ENCODE results near the gene LPCAT3. TPM values are rescaled to one million over a fixed set of nuclear protein-coding genes. Genes with fewer than 3 reads are reported as not detected.

The LPCAT3 gene
- total and polyA plus RNA-seq, 2 of the 4 experiments (the other 2 are of a cell fraction): 7.0 to 18.6 TPM

GRCh38 chr12:7017870-7018349, 366 bp downstream of the LPCAT3 start:
- no TSS peak for BruUV-seq (replicated peaks)
- Histone ChIP-seq H3K4me1 (ENCODE audit: control insufficient read depth, insufficient read depth, low read length) (peaks cover 5% of the 10 kb centered on the region; the same call in 1 of the 2 replicates), H3K18ac (ENCODE audit: low read depth, low read length) (no peak overlapping the region; the same call in 1 of the 2 replicates), H3K9me1 (ENCODE audit: insufficient read depth, low read length) (no peaks in the 10 kb centered on the region; the same call in 1 of the 2 replicates), H2AFZ (replicated peaks; ENCODE audit: low read length, poor library complexity) (peak overlapping the region; percentile 90), H3K56ac (ENCODE audit: extremely low read depth, insufficient read depth, low read length) (peak overlapping the region; percentile 18), H4K20me1 (ENCODE audit: insufficient read depth, low read length) (no peaks in the 10 kb centered on the region), H3K4me3 (ENCODE audit: insufficient read depth, low read depth, low read length) (peak overlapping the region; percentile 90), H2AK9ac (replicated peaks; ENCODE audit: low read depth, low read length, poor library complexity) (no peak overlapping the region), H4K91ac (ENCODE audit: insufficient read depth, low read depth, low read length) (no peak overlapping the region), H3K14ac (replicated peaks; ENCODE audit: low read depth, low read length) (peak overlapping the region; percentile 33; the same call in 1 of the 2 replicates), H2BK120ac (ENCODE audit: low read depth, low read length) (no peak overlapping the region), H4K5ac (ENCODE audit: low read depth, low read length) (0 out of 2 replicates have a peak overlapping the region, but pooled peaks have one; percentile 1), H2BK20ac (ENCODE audit: low read depth, low read length) (no peak overlapping the region), H4K8ac (ENCODE audit: low read depth in 2 of 2, low read length in 2 of 2) (peak overlapping the region in 1 of 2 experiments; percentile 44; a peak in 1 of 4 replicates), H3K27me3 (ENCODE audit: control insufficient read depth, insufficient read depth, low read length) (no peaks in the 10 kb centered on the region), H3K79me1 (ENCODE audit: low read depth in 1 of 2, low read length in 2 of 2) (peaks cover 0 to 22% of the 10 kb centered on the region in 2 experiments; a peak in 3 of 4 replicates), H3K4me2 (ENCODE audit: low read depth, low read length) (peak overlapping the region; percentile 93), H2BK15ac (ENCODE audit: low read depth, low read length) (peak overlapping the region; percentile 5; the same call in 1 of the 3 replicates), H2BK5ac (ENCODE audit: low read depth, low read length, poor library complexity, severe bottlenecking) (no peak overlapping the region), H3K4ac (ENCODE audit: low read depth, low read length) (peak overlapping the region; percentile 36), H3K36me3 (ENCODE audit: control insufficient read depth, insufficient read depth, low read length) (no peaks in the 10 kb centered on the region), H3K27ac (ENCODE audit: insufficient read depth, low read length) (peak overlapping the region; percentile 45), H3K9ac (ENCODE audit: low read depth, low read length) (peak overlapping the region; percentile 68), H3K9me3 (ENCODE audit: control insufficient read depth, insufficient read depth, low read length) (no peaks in the 10 kb centered on the region), H2AK5ac (ENCODE audit: low read depth, low read length) (peak overlapping the region; percentile 29; the same call in 1 of the 2 replicates), H3K23ac (ENCODE audit: low read depth, low read length) (peak overlapping the region; percentile 52; the same call in 1 of the 2 replicates)
- ATAC-seq (ENCODE audit: low read depth) (peak; percentile 36), DNase-seq (peak; percentile 8)
- intact Hi-C loops (cut with micrococcal nuclease) (loop anchor here (1.0 to 2.0 kb wide), 2 partner anchors 47 to 74 kb away; partner anchors contain the start of genes C1R, EMG1 and PHB2), in situ Hi-C loops (cut with MboI; ENCODE audit: low sequenced_read_pairs) (no loop called here), dilution Hi-C loops (cut with HindIII; ENCODE audit: low sequenced_read_pairs, unreplicated experiment) (no loop called here)
- ChIA-PET CTCF (interaction anchor here (0.8 kb wide), 1 partner anchor 8 kb away, joined by 3 read pairs; no protein-coding TSS in a partner anchor), POLR2A (ENCODE audit: unreplicated experiment) (interaction anchor here (0.6 kb wide), 1 partner anchor 8 kb away, joined by 3 read pairs; no protein-coding TSS in a partner anchor)
- TF ChIP-seq CTCF (conservative IDR thresholded peaks at IDR 0.05; ENCODE audit: low read depth, low read length): no peak
- peak; percentile 55; the same call in 1 of the 2 replicates for TF ChIP-seq MXI1 (IDR thresholded peaks at IDR 0.05; ENCODE audit: borderline replicate concordance, low read depth, low read length)
- 0% methylated on average over 10 of the region's 25 CpGs; no CpG with 5 or more reads in 1 of the 2 experiments for WGBS, 2 experiments (ENCODE audit: extremely low coverage in 2 of 2, insufficient read length in 1 of 2)

All from IMR-90 (cell line).